ENCODE measurements around the gene PWWP2B. TPM values are rescaled to one million over a fixed set of nuclear protein-coding genes. Genes with fewer than 3 reads are reported as not detected.

PWWP2B gene
- polyA plus RNA-seq, 2 of the 4 experiments (the other 2 are of a cell fraction), result 2.8 to 7.3 TPM

GRCh38 chr10:132397671-132398565, 918 bp downstream of the PWWP2B start (continued):
- TF ChIP-seq PBX3 (IDR thresholded peaks at IDR 0.05) (no peak), POLR2A (IDR thresholded peaks at IDR 0.05; ENCODE audit: low read length) (no peak), MAX (IDR thresholded peaks at IDR 0.05) (peak; percentile 38), PHF8 (IDR thresholded peaks at IDR 0.05; ENCODE audit: borderline replicate concordance, low read depth) (no peak), USF2 (IDR thresholded peaks at IDR 0.05) (peak; percentile 69), HOXA7 (CRISPR knock-in tag; IDR thresholded peaks at IDR 0.05) (no peak), FOSB (CRISPR knock-in tag; IDR thresholded peaks at IDR 0.05) (no peak), CHD2 (IDR thresholded peaks at IDR 0.05; ENCODE audit: low read length, partially characterized antibody) (no peak), JUNB (IDR thresholded peaks at IDR 0.05) (no peak), MAFK (IDR thresholded peaks at IDR 0.05; ENCODE audit: partially characterized antibody) (peak; percentile 3)

- WGBS (ENCODE audit: missing lambda C conversion rate), result 85% methylated on average over 12 of the region's 13 CpGs
- ChIA-PET CTCF (interaction anchor here (0.5 to 1.7 kb wide), 5 partner anchors 12 to 80 kb away, joined by 3 to 4 read pairs (median 3); no protein-coding TSS in a partner anchor), POLR2A (no interaction called here)
- no peak for TF ChIP-seq CBX8 (IDR thresholded peaks at IDR 0.05)
- no peak for TF ChIP-seq HEYL (CRISPR knock-in tag; IDR thresholded peaks at IDR 0.05)
- TF ChIP-seq FOXS1 (CRISPR knock-in tag; IDR thresholded peaks at IDR 0.05), result no peak
- TF ChIP-seq ZSCAN20 (CRISPR knock-in tag; IDR thresholded peaks at IDR 0.05), result no peak
- TF ChIP-seq CHD2 (IDR thresholded peaks at IDR 0.05; ENCODE audit: low read length, partially characterized antibody), result no peak
- TF ChIP-seq HDAC2 (IDR thresholded peaks at IDR 0.05), result no peak
- TF ChIP-seq CEBPB (IDR thresholded peaks at IDR 0.05), result no peak
- TF ChIP-seq EHF (CRISPR knock-in tag; IDR thresholded peaks at IDR 0.05), result no peak
- TF ChIP-seq MAX (IDR thresholded peaks at IDR 0.05), result no peak
- no peak for TF ChIP-seq ZFP36 (IDR thresholded peaks at IDR 0.05; ENCODE audit: borderline replicate concordance, partially characterized antibody)
- no peak for TF ChIP-seq USF2 (IDR thresholded peaks at IDR 0.05)
- Histone ChIP-seq H3K9me3 (no peaks in the 10 kb centered on the region), H3K4me3 (peak overlapping the region; percentile 100; the same call in 1 of the 3 replicates), H3K27ac (peak overlapping the region; percentile 98 to 99; a peak in 4 of 6 replicates), H3K4me2 (peak overlapping the region; percentile 98), H3K4me1 (peaks cover 27% of the 10 kb centered on the region)
- FAIRE-seq, result no peak
- DNase-seq (ENCODE audit: low read depth in 1 of 2, low spot score in 1 of 2), result no peak
- ATAC-seq, result no peak
Measured at GRCh38 chr10:132398566-132398991, 1.6 kb downstream of the PWWP2B start.

- ChIA-PET POLR2A (no interaction called here), CTCF (interaction anchor here (0.8 to 1.0 kb wide), 2 partner anchors 44 to 46 kb away, joined by 3 read pairs; no protein-coding TSS in a partner anchor)
- TF ChIP-seq HES2 (IDR thresholded peaks at IDR 0.05) (no peak), CBX2 (IDR thresholded peaks at IDR 0.05; ENCODE audit: borderline replicate concordance, low read depth) (no peak), HDAC2 (IDR thresholded peaks at IDR 0.05) (no peak), E2F6 (IDR thresholded peaks at IDR 0.05; ENCODE audit: borderline replicate concordance, low read depth) (no peak)
- Histone ChIP-seq H3K4me1 (peaks cover 27% of the 10 kb centered on the region), H3K9me3 (no peaks in the 10 kb centered on the region), H3K4me2 (no peak overlapping the region; the same call in 2 of the 3 replicates), H3K4me3 (no peak overlapping the region), H3K27ac (0 out of 6 replicates have a peak overlapping the region, but pooled peaks of 1 of the 2 experiments have one; percentile 99)
- no peak for ATAC-seq
- no peak for FAIRE-seq
- 90% methylated on average over 9 of the region's 27 CpGs for WGBS (ENCODE audit: missing lambda C conversion rate)
- DNase-seq (ENCODE audit: low read depth in 1 of 2, low spot score in 1 of 2), result no peak
Measured at GRCh38 chr10:132399117-132400035, 2.4 kb downstream of the PWWP2B start.
